RCC 7860 (cell line): ENCODE results near the gene FRK.
"Not testable (repeated sequence)": the region's sequence is repeated elsewhere in the genome, so short reads cannot be mapped to it uniquely, and the experiment has no call there.

Experiments used
- DNase-seq: peaks from one replicate; pipeline ENCODE4 v3.0.0-alpha.2; 2015; ENCODE audit warnings: low spot score
- FAIRE-seq: peaks from 2 replicates; lab custom pipeline; 2012; peaks lifted over from hg19 to GRCh38; lab: Jason Lieb, UNC

The FRK gene

GRCh38 chr6:116060572-116061283, at the start of gene FRK:
Gene FRK, minus strand, starts transcription at chr6:116060891. Its CDS starts 580 bp downstream, at chr6:116060311.
- DNase-seq (peak; percentile 72), FAIRE-seq (peak; percentile 89)

- no peak for FAIRE-seq
- DNase-seq, result no peak
Observed at GRCh38 chr6:116108836-116109235, 48.1 kb upstream of the FRK start.

GRCh38 chr6:116106146-116106545, 45.5 kb upstream of the FRK start:
- FAIRE-seq, result no peak

GRCh38 chr6:116105247-116105646, 44.6 kb upstream of the FRK start:
- DNase-seq, result no peak
- FAIRE-seq, result no peak

More at GRCh38 chr6:116106146-116106545, 45.5 kb upstream of the FRK start:
- no peak for DNase-seq

GRCh38 chr6:116104636-116105035, 43.9 kb upstream of the FRK start:
- FAIRE-seq (no peak), DNase-seq (no peak)

GRCh38 chr6:116102873-116103272, 42.2 kb upstream of the FRK start:
- FAIRE-seq (no peak), DNase-seq (no peak)

- no peak for FAIRE-seq
- no peak for DNase-seq
Observed at GRCh38 chr6:116101790-116102189, 41.1 kb upstream of the FRK start.

GRCh38 chr6:116101302-116101718, 40.6 kb upstream of the FRK start:
- DNase-seq (no peak), FAIRE-seq (no peak)

- DNase-seq (peak; percentile 60), FAIRE-seq (no peak)
Observed at GRCh38 chr6:116100419-116101301, 40.0 kb upstream of the FRK start, which contains the start of gene NT5DC1. Gene NT5DC1, plus strand, starts transcription at chr6:116100853. Its CDS starts 78 bp downstream, at chr6:116100931.

GRCh38 chr6:116099036-116099435, 38.3 kb upstream of the FRK start:
- FAIRE-seq, result no peak
- DNase-seq, result no peak

- DNase-seq (no peak), FAIRE-seq (no peak)
Observed at GRCh38 chr6:116096979-116097816, 36.5 kb upstream of the FRK start.

GRCh38 chr6:116096048-116096759, 35.5 kb upstream of the FRK start:
- FAIRE-seq, DNase-seq: not testable (repeated sequence)

- DNase-seq (no peak), FAIRE-seq (no peak)
Observed at GRCh38 chr6:116094041-116094440, 33.4 kb upstream of the FRK start.

- no peak for DNase-seq
- FAIRE-seq, result no peak
Observed at GRCh38 chr6:116090251-116090650, 29.6 kb upstream of the FRK start.

- no peak for FAIRE-seq
Observed at GRCh38 chr6:116088946-116089345, 28.3 kb upstream of the FRK start.

GRCh38 chr6:116087437-116088027, 26.8 kb upstream of the FRK start:
- no peak for FAIRE-seq
- DNase-seq, result no peak

More at GRCh38 chr6:116088946-116089345, 28.3 kb upstream of the FRK start:
- no peak for DNase-seq

GRCh38 chr6:116084284-116084683, 23.6 kb upstream of the FRK start:
- DNase-seq, result no peak
- FAIRE-seq, result no peak

- FAIRE-seq (no peak), DNase-seq (no peak)
Observed at GRCh38 chr6:116083052-116083451, 22.4 kb upstream of the FRK start.

- FAIRE-seq (no peak), DNase-seq (no peak)
Observed at GRCh38 chr6:116078945-116079344, 18.3 kb upstream of the FRK start.

GRCh38 chr6:116078522-116078921, 17.8 kb upstream of the FRK start:
- FAIRE-seq (no peak), DNase-seq (no peak)
